H1 (cell line): Measurements from ENCODE around the gene NLRP6. TPM values are rescaled to one million over a fixed set of nuclear protein-coding genes. Genes with fewer than 3 reads are reported as not detected.

ENCODE experiments used
- ATF3 ChIP-seq: IDR thresholded peaks from 2 replicates; pipeline ENCODE4 v1.6.1; 2011; ENCODE audit warnings: low read depth, mild to moderate bottlenecking, low read length; ENCODE audit not compliant: insufficient read depth
- USF2 ChIP-seq: IDR thresholded peaks from 2 replicates; pipeline ENCODE4 v1.6.1; 2011; ENCODE audit warnings: low read length, improper control_type of control experiment
- polyA plus RNA-seq, 7 experiments: library from polyadenylated mRNA; depleted of rRNA in 3 of 7; stranded (reverse) in 5 of 7; unstranded in 2 of 7; fragments of >200 nt in 5 of 7; fragments of 200-250 nt in 2 of 7; gene quantifications; 1 replicate in 5 of 7; 2 replicates in 1 of 7; 4 replicates in 1 of 7; pipeline versions ENCODE4 v1.2.1 to v1.2.3, GENCODE V29; 2011 to 2013; ENCODE audit warnings: missing spikeins in 2 of 7, mixed read lengths in 2 of 7
- total RNA-seq: library from RNA; stranded (reverse); fragmentation: NEBNext Ultra II Directional; extraction: Animal tissue kit (Norgen Biotek cat#: 25700); gene quantifications from 2 replicates; pipeline ENCODE4 v1.2.1, GENCODE V29; 2021

The NLRP6 gene
- total and polyA plus RNA-seq, 2 of the 8 experiments (the other 6 are each of a cell fraction or from before 2014, with no cell fraction given): not detected

- no peak for TF ChIP-seq USF2
- TF ChIP-seq ATF3: no peak
Measured at GRCh38 chr11:295351-296170, 17.4 kb downstream of the NLRP6 start (continued).
